ENCODE results near the gene ZFYVE28.

GRCh38 chr4:2277956-2278355, 140.5 kb downstream of the ZFYVE28 start:
- TF ChIP-seq, protein P1, sequence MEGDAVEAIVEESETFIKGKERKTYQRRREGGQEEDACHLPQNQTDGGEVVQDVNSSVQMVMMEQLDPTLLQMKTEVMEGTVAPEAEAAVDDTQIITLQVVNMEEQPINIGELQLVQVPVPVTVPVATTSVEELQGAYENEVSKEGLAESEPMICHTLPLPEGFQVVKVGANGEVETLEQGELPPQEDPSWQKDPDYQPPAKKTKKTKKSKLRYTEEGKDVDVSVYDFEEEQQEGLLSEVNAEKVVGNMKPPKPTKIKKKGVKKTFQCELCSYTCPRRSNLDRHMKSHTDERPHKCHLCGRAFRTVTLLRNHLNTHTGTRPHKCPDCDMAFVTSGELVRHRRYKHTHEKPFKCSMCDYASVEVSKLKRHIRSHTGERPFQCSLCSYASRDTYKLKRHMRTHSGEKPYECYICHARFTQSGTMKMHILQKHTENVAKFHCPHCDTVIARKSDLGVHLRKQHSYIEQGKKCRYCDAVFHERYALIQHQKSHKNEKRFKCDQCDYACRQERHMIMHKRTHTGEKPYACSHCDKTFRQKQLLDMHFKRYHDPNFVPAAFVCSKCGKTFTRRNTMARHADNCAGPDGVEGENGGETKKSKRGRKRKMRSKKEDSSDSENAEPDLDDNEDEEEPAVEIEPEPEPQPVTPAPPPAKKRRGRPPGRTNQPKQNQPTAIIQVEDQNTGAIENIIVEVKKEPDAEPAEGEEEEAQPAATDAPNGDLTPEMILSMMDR (IDR thresholded peaks at IDR 0.05): no peak
- TF ChIP-seq POLR2A (IDR thresholded peaks at IDR 0.05): no peak
